HepG2 (cell line): ENCODE data around the gene PIGX. TPM values are rescaled to one million over a fixed set of nuclear protein-coding genes. Genes with fewer than 3 reads are reported as not detected.

Source experiments
- ATF6 ChIP-seq: sonication (generic); formaldehyde crosslinking; conservative IDR thresholded peaks from 2 replicates; pipeline ENCODE4 v1.4.0; 2020; ENCODE audit warnings: missing genetic modification reagents
- ATF7 ChIP-seq, 2 experiments: fragments of 450-650 bp in 1 of 2; sonication (generic) in 1 of 2; formaldehyde crosslinking in 1 of 2; IDR thresholded peaks; 2 replicates each; pipeline versions ENCODE4 v1.4.0 to v1.6.1; 2016 to 2020; ENCODE audit warnings: antibody characterized with exemption in 1 of 2, mild to moderate bottlenecking in 1 of 2, missing genetic modification reagents in 1 of 2
- HCFC1 ChIP-seq: fragments of 150-350 bp; IDR thresholded peaks from 2 replicates; pipeline ENCODE4 v1.6.1; 2014; ENCODE audit warnings: low read depth, low read length
- HMG20B ChIP-seq: conservative IDR thresholded peaks from 2 replicates; pipeline ENCODE4 v1.6.1; 2016; ENCODE audit warnings: missing genetic modification reagents, missing compliant biosample characterization
- HOXA3 ChIP-seq: sonication (generic); formaldehyde crosslinking; IDR thresholded peaks from 2 replicates; pipeline ENCODE4 v1.5.0; 2020; ENCODE audit warnings: missing genetic modification reagents
- PATZ1 ChIP-seq: sonication (generic); formaldehyde crosslinking; IDR thresholded peaks from 2 replicates; pipeline ENCODE4 v1.4.0; 2020; ENCODE audit warnings: missing genetic modification reagents
- SIN3A ChIP-seq: IDR thresholded peaks from 2 replicates; pipeline ENCODE4 v1.6.1; 2011; ENCODE audit warnings: low read depth, mild to moderate bottlenecking, control low read depth, low read length, borderline replicate concordance
- STAT6 ChIP-seq: sonication (generic); formaldehyde crosslinking; IDR thresholded peaks from 2 replicates; pipeline ENCODE4 v1.4.0; 2020; ENCODE audit warnings: missing genetic modification reagents, mild to moderate bottlenecking, borderline replicate concordance
- ZMYM3 ChIP-seq: sonication (generic); formaldehyde crosslinking; IDR thresholded peaks from 2 replicates; pipeline ENCODE4 v1.5.1; 2020; ENCODE audit warnings: mild to moderate bottlenecking, missing genetic modification reagents
- ZNF18 ChIP-seq: sonication (generic); formaldehyde crosslinking; IDR thresholded peaks from 2 replicates; pipeline ENCODE4 v1.8.0; 2022; ENCODE audit warnings: mild to moderate bottlenecking, missing genetic modification reagents; ENCODE audit not compliant: insufficient replicate concordance
- ZNF335 ChIP-seq: sonication (generic); formaldehyde crosslinking; IDR thresholded peaks from 2 replicates; pipeline ENCODE4 v1.4.0; 2020; ENCODE audit warnings: missing genetic modification reagents
- ZNF383 ChIP-seq: sonication (generic); formaldehyde crosslinking; IDR thresholded peaks from 2 replicates; pipeline ENCODE4 v1.4.0; 2020; ENCODE audit warnings: missing genetic modification reagents, mild to moderate bottlenecking, borderline replicate concordance
- ZNF501 ChIP-seq: sonication (generic); formaldehyde crosslinking; IDR thresholded peaks from 2 replicates; pipeline ENCODE4 v1.5.1; 2020; ENCODE audit warnings: mild to moderate bottlenecking, moderate library complexity, missing genetic modification reagents
- ZNF639 ChIP-seq: conservative IDR thresholded peaks from 2 replicates; pipeline ENCODE4 v1.6.1; 2018; ENCODE audit warnings: missing genetic modification reagents
- ZXDC ChIP-seq: sonication (generic); formaldehyde crosslinking; IDR thresholded peaks from 2 replicates; pipeline ENCODE4 v1.5.0; 2020; ENCODE audit warnings: mild to moderate bottlenecking, missing genetic modification reagents
- polyA plus RNA-seq, 8 experiments: library from polyadenylated mRNA; depleted of rRNA in 3 of 8; stranded (reverse) in 7 of 8; unstranded in 1 of 8; fragments of >200 nt; fragmentation: Illumina TruSeq in 4 of 8; extraction: Trizol in 4 of 8; gene quantifications; 2 replicates each; pipeline versions ENCODE4 v1.2.1 to v1.2.3, GENCODE V29; 2011 to 2016; ENCODE audit warnings: low read depth in 4 of 8, missing spikeins in 1 of 8, mixed read lengths in 1 of 8; ENCODE audit not compliant: insufficient read depth in 1 of 8
- total RNA-seq, 5 experiments: library from RNA; depleted of rRNA; stranded (reverse); fragments of >200 nt; fragmentation: Illumina TruSeq; extraction: Trizol; gene quantifications; 2 replicates each; pipeline ENCODE4 v1.2.3, GENCODE V29; 2016; ENCODE audit warnings: low read depth in 1 of 5

Gene PIGX
- total and polyA plus RNA-seq, 2 of the 13 experiments (the other 11 are each of a cell fraction or from before 2014, with no cell fraction given) = 13.2 to 21.3 TPM

DNA sequence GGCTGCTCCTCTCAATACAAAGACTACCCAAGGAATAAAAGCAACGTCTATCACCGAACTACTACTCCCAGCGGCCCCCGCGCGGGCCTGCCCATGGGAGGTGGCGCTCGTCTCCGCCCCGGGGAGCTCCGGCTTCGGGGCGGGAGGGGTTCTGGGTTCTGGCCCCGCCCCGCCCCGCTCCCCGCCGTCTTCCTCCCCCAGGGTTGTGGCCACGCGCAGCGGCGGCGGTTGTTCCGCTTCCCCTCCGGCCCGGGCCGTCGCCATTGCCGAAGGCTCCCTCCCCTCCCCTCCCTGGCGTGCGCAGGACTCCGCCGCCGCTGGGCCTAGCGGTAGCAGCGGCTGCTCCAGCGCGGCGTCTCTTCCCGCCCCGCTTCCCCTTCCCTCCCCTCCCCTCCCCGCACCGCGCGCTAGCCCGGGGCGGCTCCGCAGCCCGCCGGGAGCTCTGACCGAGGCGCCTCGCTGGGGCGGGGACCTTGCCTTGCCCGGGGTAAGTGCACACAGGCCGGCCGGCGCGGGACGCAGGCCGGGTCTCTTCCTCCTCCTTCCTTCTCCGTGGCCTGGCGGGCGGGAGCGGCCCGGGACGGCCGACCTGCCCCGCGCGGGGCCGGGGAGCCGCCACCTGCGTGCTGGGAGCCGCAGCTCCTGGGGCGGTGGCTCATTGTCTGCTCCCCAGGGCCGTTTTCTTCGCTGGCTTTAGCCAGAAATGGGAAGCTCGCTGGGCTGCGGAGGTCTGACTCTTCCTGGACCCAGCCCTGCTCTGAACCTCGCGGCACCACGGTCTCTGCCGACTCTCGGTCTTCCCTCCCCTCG lies 27.7 kb downstream of the PIGX start, which contains the start of gene PAK2 (continued):
- no peak for TF ChIP-seq ATF6 (CRISPR knock-in tag)
- TF ChIP-seq ZNF335 (CRISPR knock-in tag) = no peak
- TF ChIP-seq ATF7 (IDR thresholded peaks at IDR 0.05) = no peak
- no peak for TF ChIP-seq ATF7 (CRISPR knock-in tag; IDR thresholded peaks at IDR 0.05)
- no peak; the same call in 1 of the 2 replicates for TF ChIP-seq ZXDC (CRISPR knock-in tag)
- peak; percentile 59; the same call in 1 of the 2 replicates for TF ChIP-seq HOXA3
- peak; percentile 61; the same call in 1 of the 2 replicates for TF ChIP-seq ZNF383 (CRISPR knock-in tag)
- no peak for TF ChIP-seq ZNF18
- TF ChIP-seq STAT6 (CRISPR knock-in tag) = no peak
- peak; percentile 15; the same call in 1 of the 2 replicates for TF ChIP-seq SIN3A
- TF ChIP-seq PATZ1 = peak; percentile 100
- TF ChIP-seq ZNF501 (CRISPR knock-in tag) = no peak; the same call in 1 of the 2 replicates
- TF ChIP-seq ZMYM3 (CRISPR knock-in tag) = no peak
- peak; percentile 79 for TF ChIP-seq HCFC1
- TF ChIP-seq HMG20B (CRISPR knock-in tag) = no peak
- peak; percentile 96 for TF ChIP-seq ZNF639 (CRISPR knock-in tag)
